Measurements from ENCODE around the gene OR2F2.

The OR2F2 gene

DNA sequence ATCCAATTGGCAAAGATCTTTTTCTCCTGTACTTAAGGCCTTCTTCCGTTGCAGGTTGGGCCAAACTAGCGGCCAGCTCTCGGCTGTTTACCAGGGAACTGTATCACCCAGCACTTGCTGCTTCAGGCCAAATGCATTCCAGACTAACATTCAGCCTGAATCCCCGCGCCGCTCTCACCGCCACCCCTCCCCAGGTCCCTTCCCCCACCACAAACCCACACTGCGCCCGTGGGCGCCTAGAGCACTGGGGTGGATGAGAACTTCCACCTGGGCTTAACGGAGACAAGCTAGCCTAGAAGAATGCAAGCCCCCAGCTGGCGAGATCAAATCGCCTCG, 33.7 kb upstream of the OR2F2 start:
- no peaks in the 10 kb centered on the region for H3K9me3 ChIP-seq (ENCODE audit: control insufficient read depth, low read length)
- DNase-seq (ENCODE audit: low read depth), result peak; percentile 76
- peak overlapping the region; percentile 93 for H3K9ac ChIP-seq (ENCODE audit: low read length)
- peaks cover 22% of the 10 kb centered on the region for H3K4me1 ChIP-seq (ENCODE audit: control insufficient read depth, insufficient read depth, low read length)
- H3K27me3 ChIP-seq (replicated peaks; ENCODE audit: control insufficient read depth, insufficient read depth, low read length), result no peaks in the 10 kb centered on the region
- no peaks in the 10 kb centered on the region for H3K36me3 ChIP-seq (ENCODE audit: control insufficient read depth, insufficient read depth, low read length, severe bottlenecking)
- H3K4me3 ChIP-seq (ENCODE audit: low read length), result peak overlapping the region; percentile 95

DNA sequence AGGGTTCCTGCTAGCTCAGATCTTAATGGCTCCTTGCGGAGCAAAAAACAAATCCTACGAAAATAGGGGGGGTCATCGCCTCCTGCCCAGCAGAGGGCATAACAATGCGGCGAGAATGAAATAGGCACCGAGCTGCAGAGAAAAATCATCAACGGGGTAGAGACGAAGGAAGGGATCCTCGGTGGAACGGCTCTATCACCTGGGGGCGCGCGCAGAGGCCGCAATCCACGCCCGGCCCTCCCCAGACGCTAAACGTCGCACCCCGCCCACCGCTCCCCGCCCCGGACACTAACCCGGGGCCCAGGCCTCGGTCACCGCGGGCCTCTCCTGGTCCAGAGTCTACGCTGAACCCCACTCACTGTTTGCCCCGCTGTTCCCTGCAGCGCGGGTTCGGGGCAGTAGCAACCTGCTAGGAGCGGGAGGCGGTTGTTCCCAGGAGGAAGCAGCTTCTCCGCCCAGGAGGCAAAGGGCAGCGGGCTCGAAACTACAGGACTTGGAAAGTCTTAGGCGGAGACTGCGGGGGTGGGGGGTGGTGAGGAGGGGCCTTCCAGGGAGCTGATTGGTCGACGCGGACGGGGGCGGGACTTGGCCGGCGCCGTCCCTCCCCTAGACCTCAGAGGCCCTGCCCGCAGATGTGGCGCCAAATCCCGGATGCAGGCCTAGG, 33.2 kb upstream of the OR2F2 start, which contains the start of gene TCAF1:
TSS of gene TCAF1 (minus strand) at position 509 of the 664 bp plus-strand sequence. CDS start 25,568 bp downstream, outside the sequence.
- DNase-seq (ENCODE audit: low read depth), result peak; percentile 98

DNA sequence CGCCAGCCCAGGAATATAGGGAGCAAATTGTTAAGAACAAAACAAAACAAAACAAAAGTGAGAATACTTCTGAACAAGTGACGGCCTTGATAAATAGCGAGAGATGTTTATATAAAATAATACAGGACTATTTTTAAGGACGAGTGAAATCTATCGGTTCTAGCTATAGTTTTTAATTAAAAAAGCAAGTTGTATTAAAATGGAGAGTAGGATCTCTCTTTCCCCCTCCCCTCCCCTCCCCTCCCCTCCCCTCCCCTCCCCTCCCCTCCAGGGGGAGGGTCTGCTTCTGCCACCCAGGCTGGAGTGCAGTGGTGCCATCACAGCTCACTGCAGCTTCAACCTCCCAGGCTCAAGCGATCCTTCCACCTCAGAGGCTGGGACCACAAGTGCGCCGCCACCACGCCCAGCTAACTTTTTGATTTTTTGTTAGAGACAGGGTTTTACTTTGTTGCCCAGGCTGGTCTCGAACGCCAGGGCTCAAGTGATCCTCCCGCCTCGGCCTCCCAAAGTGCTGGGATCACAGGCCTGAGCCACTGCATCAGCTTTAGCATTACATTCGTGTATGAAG, 32.6 kb upstream of the OR2F2 start:
- Histone ChIP-seq H3K4me3 (ENCODE audit: low read length) (peak overlapping the region; percentile 95), H3K27me3 (replicated peaks; ENCODE audit: control insufficient read depth, insufficient read depth, low read length) (no peaks in the 10 kb centered on the region), H3K4me1 (ENCODE audit: control insufficient read depth, insufficient read depth, low read length) (peaks cover 22% of the 10 kb centered on the region), H3K36me3 (ENCODE audit: control insufficient read depth, insufficient read depth, low read length, severe bottlenecking) (no peaks in the 10 kb centered on the region), H3K9me3 (ENCODE audit: control insufficient read depth, low read length) (no peaks in the 10 kb centered on the region), H3K9ac (ENCODE audit: low read length) (peak overlapping the region; percentile 93)
- no peak for DNase-seq (ENCODE audit: low read depth)

More for the DNA sequence above, 33.2 kb upstream of the OR2F2 start, which contains the start of gene TCAF1:
- H3K36me3 ChIP-seq (ENCODE audit: control insufficient read depth, insufficient read depth, low read length, severe bottlenecking), result no peaks in the 10 kb centered on the region
- H3K27me3 ChIP-seq (replicated peaks; ENCODE audit: control insufficient read depth, insufficient read depth, low read length), result no peaks in the 10 kb centered on the region
- H3K9me3 ChIP-seq (ENCODE audit: control insufficient read depth, low read length), result no peaks in the 10 kb centered on the region
- H3K4me1 ChIP-seq (ENCODE audit: control insufficient read depth, insufficient read depth, low read length), result peaks cover 22% of the 10 kb centered on the region
- H3K9ac ChIP-seq (ENCODE audit: low read length), result peak within 1 kb of the TSS; percentile 93
- H3K4me3 ChIP-seq (ENCODE audit: low read length), result peak within 1 kb of the TSS; percentile 95

DNA sequence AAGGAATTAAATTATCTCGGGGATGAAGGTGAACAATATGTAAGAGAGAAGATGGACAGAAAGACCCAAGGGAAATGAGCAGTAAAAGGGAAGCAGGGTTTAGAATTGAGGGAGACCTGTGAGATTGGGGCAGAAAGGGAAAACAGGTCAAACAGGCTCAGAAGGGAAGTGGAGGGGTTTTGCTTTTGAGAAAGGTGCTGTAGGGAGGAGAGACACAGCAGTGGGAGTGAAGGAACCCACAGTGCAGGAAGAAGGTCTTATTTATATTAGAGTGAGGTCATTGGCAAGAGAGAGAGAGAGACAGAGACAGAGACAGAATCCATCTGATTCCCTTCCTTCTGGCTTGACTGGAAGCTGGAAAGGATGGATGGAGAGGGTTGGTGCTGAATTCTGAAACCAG, 29.5 kb upstream of the OR2F2 start:
- Histone ChIP-seq H3K4me3 (ENCODE audit: low read length) (no peak overlapping the region), H3K9me3 (ENCODE audit: control insufficient read depth, low read length) (no peaks in the 10 kb centered on the region), H3K36me3 (ENCODE audit: control insufficient read depth, insufficient read depth, low read length, severe bottlenecking) (no peaks in the 10 kb centered on the region), H3K27me3 (replicated peaks; ENCODE audit: control insufficient read depth, insufficient read depth, low read length) (no peaks in the 10 kb centered on the region), H3K9ac (ENCODE audit: low read length) (no peak overlapping the region), H3K4me1 (ENCODE audit: control insufficient read depth, insufficient read depth, low read length) (peaks cover 32% of the 10 kb centered on the region)
- no peak for DNase-seq (ENCODE audit: low read depth)

DNA sequence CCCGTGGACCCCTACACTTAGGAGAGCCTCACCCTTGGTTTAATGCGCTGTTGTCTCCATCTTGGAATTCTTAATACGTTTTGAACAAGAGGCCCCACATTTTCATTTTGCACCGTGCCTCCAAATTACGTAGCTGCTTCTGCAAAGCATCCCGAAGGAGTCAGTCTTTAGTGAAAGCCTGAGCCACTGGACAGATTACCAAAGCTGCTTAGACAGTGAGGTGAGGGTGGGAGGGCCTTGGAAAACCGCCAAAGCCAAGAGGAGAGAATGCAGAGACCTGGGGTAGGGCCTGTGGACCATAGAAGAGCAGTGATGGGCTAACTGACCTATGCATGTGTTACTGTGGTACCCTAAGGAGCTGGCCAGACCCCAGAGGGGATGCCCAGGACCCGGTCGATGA, 28.9 kb upstream of the OR2F2 start:
- H3K27me3 ChIP-seq (replicated peaks; ENCODE audit: control insufficient read depth, insufficient read depth, low read length), result no peaks in the 10 kb centered on the region
- DNase-seq (ENCODE audit: low read depth), result no peak

DNA sequence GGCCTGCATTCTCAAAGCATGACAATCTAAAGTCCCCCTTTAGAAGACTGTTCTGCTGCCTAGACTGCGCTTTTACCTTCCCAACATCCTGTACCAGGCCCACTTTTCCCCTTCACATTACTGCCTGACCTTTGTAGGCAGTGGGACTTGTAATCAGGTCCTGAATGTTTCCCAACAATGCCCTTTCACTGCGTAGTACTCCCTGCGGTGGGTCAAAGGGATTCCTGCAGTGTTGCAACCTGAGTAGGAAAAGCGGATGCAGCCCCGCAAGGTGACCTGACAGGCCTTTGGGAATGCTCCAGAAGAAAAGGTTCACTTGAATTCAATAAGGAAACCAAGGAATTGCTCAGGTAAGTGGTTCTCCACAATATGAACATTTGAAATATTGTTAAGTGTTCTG, 28.1 kb upstream of the OR2F2 start:
- peaks cover 33% of the 10 kb centered on the region for H3K4me1 ChIP-seq (ENCODE audit: control insufficient read depth, insufficient read depth, low read length)
- H3K27me3 ChIP-seq (replicated peaks; ENCODE audit: control insufficient read depth, insufficient read depth, low read length), result no peaks in the 10 kb centered on the region
- no peak for DNase-seq (ENCODE audit: low read depth)
- H3K4me3 ChIP-seq (ENCODE audit: low read length), result no peak overlapping the region
- H3K9me3 ChIP-seq (ENCODE audit: control insufficient read depth, low read length), result no peaks in the 10 kb centered on the region
- no peaks in the 10 kb centered on the region for H3K36me3 ChIP-seq (ENCODE audit: control insufficient read depth, insufficient read depth, low read length, severe bottlenecking)
- H3K9ac ChIP-seq (ENCODE audit: low read length), result no peak overlapping the region

More for the DNA sequence above, 28.9 kb upstream of the OR2F2 start:
- Histone ChIP-seq H3K36me3 (ENCODE audit: control insufficient read depth, insufficient read depth, low read length, severe bottlenecking) (no peaks in the 10 kb centered on the region), H3K9me3 (ENCODE audit: control insufficient read depth, low read length) (no peaks in the 10 kb centered on the region), H3K4me1 (ENCODE audit: control insufficient read depth, insufficient read depth, low read length) (peaks cover 33% of the 10 kb centered on the region), H3K9ac (ENCODE audit: low read length) (no peak overlapping the region), H3K4me3 (ENCODE audit: low read length) (no peak overlapping the region)

DNA sequence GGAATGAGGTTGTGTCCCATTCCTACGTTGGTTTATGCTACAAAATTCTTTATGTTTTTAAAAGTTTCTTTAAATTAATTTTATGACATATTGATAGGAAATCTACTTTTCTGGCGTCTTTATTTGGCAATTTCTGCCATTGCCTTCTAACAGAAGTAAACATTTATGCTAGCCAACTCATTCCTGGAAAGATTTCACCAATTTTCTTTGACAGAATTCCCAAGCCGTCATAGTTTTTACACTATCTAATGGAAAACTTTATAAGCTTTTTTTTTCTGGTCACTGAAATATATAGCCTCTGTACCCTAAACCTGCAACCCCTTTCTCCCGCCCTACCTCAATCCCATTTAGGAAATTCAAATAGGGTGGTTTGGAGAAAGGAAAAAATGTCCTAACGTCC, 26.9 kb upstream of the OR2F2 start:
- Histone ChIP-seq H3K27me3 (replicated peaks; ENCODE audit: control insufficient read depth, insufficient read depth, low read length) (no peaks in the 10 kb centered on the region), H3K36me3 (ENCODE audit: control insufficient read depth, insufficient read depth, low read length, severe bottlenecking) (no peaks in the 10 kb centered on the region), H3K4me3 (ENCODE audit: low read length) (no peak overlapping the region), H3K9me3 (ENCODE audit: control insufficient read depth, low read length) (no peaks in the 10 kb centered on the region), H3K4me1 (ENCODE audit: control insufficient read depth, insufficient read depth, low read length) (peaks cover 33% of the 10 kb centered on the region), H3K9ac (ENCODE audit: low read length) (no peak overlapping the region)
- DNase-seq (ENCODE audit: low read depth), result no peak

DNA sequence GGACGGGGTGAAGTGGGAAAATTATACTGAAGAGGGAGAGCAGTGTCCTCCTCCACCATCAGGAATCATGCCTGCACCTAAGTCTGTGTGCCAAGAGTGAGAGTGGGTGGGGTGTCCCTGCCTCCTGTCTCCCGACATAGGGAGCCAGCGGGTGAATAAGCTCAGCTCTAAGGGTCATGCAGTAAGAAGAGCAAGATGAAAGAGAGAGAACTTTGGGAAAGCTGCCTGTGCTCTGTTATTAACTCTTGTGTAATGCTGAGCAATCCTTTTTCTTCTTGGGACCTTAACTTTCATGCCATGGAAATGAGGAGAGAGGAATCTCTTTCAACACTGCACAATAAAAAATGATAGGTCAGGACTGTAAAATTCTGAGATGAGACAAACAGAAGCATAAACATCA, 25.2 kb upstream of the OR2F2 start:
- peaks cover 33% of the 10 kb centered on the region for H3K4me1 ChIP-seq (ENCODE audit: control insufficient read depth, insufficient read depth, low read length)
- no peaks in the 10 kb centered on the region for H3K9me3 ChIP-seq (ENCODE audit: control insufficient read depth, low read length)
- peak; percentile 41 for DNase-seq (ENCODE audit: low read depth)
- H3K27me3 ChIP-seq (replicated peaks; ENCODE audit: control insufficient read depth, insufficient read depth, low read length), result no peaks in the 10 kb centered on the region
- peak overlapping the region; percentile 45 for H3K4me3 ChIP-seq (ENCODE audit: low read length)
- H3K36me3 ChIP-seq (ENCODE audit: control insufficient read depth, insufficient read depth, low read length, severe bottlenecking), result no peaks in the 10 kb centered on the region
- H3K9ac ChIP-seq (ENCODE audit: low read length), result peak overlapping the region; percentile 46

DNA sequence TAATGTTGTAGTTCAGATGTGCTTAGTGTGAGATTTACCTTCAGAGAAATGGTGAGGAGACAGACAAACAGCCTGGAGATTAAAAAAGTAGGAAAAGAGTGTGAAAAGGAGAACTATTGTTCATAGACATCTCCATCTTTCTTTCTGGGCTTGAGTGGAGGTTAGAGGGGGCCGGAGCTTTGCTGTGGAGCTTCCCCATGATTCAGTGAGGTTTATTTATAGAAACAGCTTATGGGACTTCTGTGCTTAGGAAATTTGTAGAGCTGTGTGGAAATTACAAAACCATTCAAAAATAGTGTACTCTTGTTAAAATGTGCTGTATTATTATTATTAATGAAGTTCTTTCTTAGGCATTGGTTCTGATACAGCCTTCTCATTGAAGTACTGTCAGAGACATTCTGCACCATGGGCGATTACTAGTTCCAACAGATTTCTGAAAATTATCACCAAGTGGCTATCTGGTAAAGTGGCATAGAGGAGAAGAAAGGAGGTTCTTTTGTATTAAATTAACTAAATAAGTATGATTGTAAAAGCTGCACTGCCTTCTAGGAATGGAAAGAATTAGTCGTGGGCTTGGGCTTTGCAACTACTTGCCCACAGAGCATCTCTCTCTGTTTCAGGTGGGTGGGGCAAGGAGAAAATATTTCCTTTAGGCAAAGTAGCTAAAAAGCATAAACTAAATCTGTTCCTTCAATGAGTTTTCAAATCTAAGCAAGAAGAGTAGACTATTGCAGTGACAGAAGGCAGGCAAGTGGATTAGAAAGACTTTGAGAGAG, 24.4 kb upstream of the OR2F2 start:
- Histone ChIP-seq H3K9me3 (ENCODE audit: control insufficient read depth, low read length) (no peaks in the 10 kb centered on the region), H3K27me3 (replicated peaks; ENCODE audit: control insufficient read depth, insufficient read depth, low read length) (no peaks in the 10 kb centered on the region), H3K4me3 (ENCODE audit: low read length) (peak overlapping the region; percentile 45), H3K36me3 (ENCODE audit: control insufficient read depth, insufficient read depth, low read length, severe bottlenecking) (no peaks in the 10 kb centered on the region), H3K9ac (ENCODE audit: low read length) (peak overlapping the region; percentile 46), H3K4me1 (ENCODE audit: control insufficient read depth, insufficient read depth, low read length) (peaks cover 27% of the 10 kb centered on the region)
- DNase-seq (ENCODE audit: low read depth), result peak; percentile 40

DNA sequence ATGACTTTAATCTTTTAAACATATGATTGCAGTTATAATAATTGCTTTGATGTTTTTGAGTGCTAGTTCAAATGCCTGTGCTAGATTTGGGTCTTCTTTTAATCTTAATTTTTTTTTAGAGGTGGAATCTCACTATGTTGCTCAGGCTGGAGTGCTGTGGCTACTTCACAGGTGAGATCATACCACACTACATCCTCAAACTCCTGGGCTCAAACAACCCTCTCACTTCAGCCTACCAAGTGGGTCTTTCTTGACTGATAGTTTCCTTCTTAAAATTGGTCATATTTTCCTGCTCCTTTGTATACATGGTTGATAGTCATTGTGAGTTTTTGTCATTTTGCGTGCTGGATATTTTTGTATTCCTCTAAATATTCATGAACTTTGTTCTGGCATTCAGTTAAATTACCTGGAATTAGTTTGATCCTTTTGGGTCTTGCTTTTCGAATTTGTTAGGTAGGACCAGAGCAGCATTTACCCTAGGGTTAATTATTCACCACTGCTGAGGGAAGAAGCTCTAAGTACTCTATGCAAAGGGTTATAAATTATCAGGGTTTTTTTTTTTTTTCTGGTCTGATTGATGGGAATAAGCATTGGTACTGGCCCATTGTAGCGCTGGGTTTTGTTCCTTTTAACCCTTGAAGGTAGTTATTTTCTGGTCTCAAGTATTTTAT, 21.0 kb upstream of the OR2F2 start:
- H3K4me1 ChIP-seq (ENCODE audit: control insufficient read depth, insufficient read depth, low read length), result peaks cover 19% of the 10 kb centered on the region

More for the DNA sequence above, 21.0 kb upstream of the OR2F2 start:
- Histone ChIP-seq H3K36me3 (ENCODE audit: control insufficient read depth, insufficient read depth, low read length, severe bottlenecking) (no peaks in the 10 kb centered on the region), H3K4me3 (ENCODE audit: low read length) (no peak overlapping the region), H3K9me3 (ENCODE audit: control insufficient read depth, low read length) (no peaks in the 10 kb centered on the region), H3K27me3 (replicated peaks; ENCODE audit: control insufficient read depth, insufficient read depth, low read length) (no peaks in the 10 kb centered on the region), H3K9ac (ENCODE audit: low read length) (no peak overlapping the region)
- no peak for DNase-seq (ENCODE audit: low read depth)

Data from adipocyte (in vitro differentiated cells).